ENCODE results near the gene OPA3. TPM values are rescaled to one million over a fixed set of nuclear protein-coding genes. Genes with fewer than 3 reads are reported as not detected.
"Not testable (repeated sequence)": the region's sequence is repeated elsewhere in the genome, so short reads cannot be mapped to it uniquely, and the experiment has no call there.

The OPA3 gene
- polyA plus RNA-seq, 1 donor from 2014 or later = 6.0 TPM

DNA sequence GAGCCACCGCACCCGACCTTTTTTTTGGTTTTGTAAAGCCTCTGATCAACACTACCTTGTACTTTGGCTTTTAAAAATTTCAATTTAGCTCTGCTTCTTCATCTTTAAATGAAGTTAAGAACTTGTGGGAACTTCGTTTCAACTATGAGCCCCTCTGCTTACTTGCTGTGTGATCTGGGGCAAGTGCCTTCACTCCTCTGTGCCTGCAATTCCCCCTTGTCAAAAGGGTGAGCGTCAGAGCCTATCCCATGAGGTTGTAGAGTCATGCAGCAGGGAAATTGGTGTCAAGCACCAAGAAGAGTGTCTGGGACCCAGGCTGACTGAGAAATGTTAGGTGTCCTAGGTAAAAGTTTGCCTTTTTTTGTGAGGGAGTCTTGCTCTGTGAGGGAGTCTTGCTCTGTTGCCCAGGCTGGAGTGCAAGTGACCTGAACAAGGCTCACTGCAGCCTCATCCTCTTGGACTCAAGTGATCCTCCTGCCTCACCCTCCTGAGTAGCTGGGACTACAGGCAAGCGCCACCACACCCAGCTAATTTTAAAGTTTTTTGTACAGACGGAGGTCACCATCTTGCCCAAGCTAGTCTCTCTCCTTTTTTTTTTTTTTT, 71.6 kb downstream of the OPA3 start:
- Histone ChIP-seq H3K9ac (ENCODE audit: low read length) (no peak overlapping the region), H3K9me2 (ENCODE audit: insufficient read depth, low read length) (no peaks in the 10 kb centered on the region), H4K20me1 (ENCODE audit: insufficient read depth) (no peaks in the 10 kb centered on the region), H3K9me3 (ENCODE audit: low read length) (no peaks in the 10 kb centered on the region), H2AFZ (ENCODE audit: low read depth, low read length) (no peak overlapping the region), H3K79me2 (replicated peaks; ENCODE audit: insufficient read depth, low read length) (no peaks in the 10 kb centered on the region), H3K27me3 (ENCODE audit: insufficient read depth, low read depth, low read length) (no peaks in the 10 kb centered on the region), H3K27ac (ENCODE audit: low read length) (no peak overlapping the region), H3K4me3 (ENCODE audit: low read length) (no peak overlapping the region), H3K36me3 (ENCODE audit: insufficient read depth, low read length) (no peaks in the 10 kb centered on the region), H3F3A (ENCODE audit: insufficient read depth, low read length, poor library complexity, severe bottlenecking) (no peaks in the 10 kb centered on the region), H3K4me2 (ENCODE audit: low read length) (no peak overlapping the region)
- no peak for TF ChIP-seq EZH2 (IDR thresholded peaks at IDR 0.05; ENCODE audit: borderline replicate concordance, insufficient read depth, low read length, poor library complexity, severe bottlenecking)
- TF ChIP-seq TAF1 (IDR thresholded peaks at IDR 0.05; ENCODE audit: low read depth) = no peak
- TF ChIP-seq RAD21 (conservative IDR thresholded peaks at IDR 0.05) = no peak
- no peak for TF ChIP-seq SMC3 (conservative IDR thresholded peaks at IDR 0.05; ENCODE audit: poor library complexity)
- TF ChIP-seq, protein P1, sequence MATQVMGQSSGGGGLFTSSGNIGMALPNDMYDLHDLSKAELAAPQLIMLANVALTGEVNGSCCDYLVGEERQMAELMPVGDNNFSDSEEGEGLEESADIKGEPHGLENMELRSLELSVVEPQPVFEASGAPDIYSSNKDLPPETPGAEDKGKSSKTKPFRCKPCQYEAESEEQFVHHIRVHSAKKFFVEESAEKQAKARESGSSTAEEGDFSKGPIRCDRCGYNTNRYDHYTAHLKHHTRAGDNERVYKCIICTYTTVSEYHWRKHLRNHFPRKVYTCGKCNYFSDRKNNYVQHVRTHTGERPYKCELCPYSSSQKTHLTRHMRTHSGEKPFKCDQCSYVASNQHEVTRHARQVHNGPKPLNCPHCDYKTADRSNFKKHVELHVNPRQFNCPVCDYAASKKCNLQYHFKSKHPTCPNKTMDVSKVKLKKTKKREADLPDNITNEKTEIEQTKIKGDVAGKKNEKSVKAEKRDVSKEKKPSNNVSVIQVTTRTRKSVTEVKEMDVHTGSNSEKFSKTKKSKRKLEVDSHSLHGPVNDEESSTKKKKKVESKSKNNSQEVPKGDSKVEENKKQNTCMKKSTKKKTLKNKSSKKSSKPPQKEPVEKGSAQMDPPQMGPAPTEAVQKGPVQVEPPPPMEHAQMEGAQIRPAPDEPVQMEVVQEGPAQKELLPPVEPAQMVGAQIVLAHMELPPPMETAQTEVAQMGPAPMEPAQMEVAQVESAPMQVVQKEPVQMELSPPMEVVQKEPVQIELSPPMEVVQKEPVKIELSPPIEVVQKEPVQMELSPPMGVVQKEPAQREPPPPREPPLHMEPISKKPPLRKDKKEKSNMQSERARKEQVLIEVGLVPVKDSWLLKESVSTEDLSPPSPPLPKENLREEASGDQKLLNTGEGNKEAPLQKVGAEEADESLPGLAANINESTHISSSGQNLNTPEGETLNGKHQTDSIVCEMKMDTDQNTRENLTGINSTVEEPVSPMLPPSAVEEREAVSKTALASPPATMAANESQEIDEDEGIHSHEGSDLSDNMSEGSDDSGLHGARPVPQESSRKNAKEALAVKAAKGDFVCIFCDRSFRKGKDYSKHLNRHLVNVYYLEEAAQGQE (IDR thresholded peaks at IDR 0.05; ENCODE audit: borderline replicate concordance) = no peak

DNA sequence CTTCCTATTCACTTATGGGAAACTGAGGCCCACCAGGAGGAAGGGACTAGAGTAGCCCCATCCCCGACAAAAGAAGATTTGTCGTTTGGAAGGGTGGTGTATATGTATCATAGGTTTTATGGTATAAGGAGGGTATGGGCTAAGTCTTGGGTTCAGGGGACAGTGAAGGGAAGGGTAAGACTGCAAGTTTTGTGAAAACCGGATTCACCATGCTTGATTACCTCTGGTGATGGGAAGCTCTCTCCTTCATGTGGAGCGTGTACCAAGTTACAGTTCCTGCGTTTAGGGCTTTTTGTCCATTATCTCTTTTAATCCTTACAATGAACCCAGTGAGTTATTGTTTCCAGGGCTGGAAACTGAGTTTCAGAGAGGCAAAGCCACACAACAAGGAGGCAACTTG, 73.5 kb downstream of the OPA3 start:
- H3K9me3 ChIP-seq (ENCODE audit: low read length) = no peaks in the 10 kb centered on the region
- H4K20me1 ChIP-seq (ENCODE audit: insufficient read depth) = no peaks in the 10 kb centered on the region
- H3K4me2 ChIP-seq (ENCODE audit: low read length) = no peak overlapping the region
- H3K4me3 ChIP-seq (ENCODE audit: low read length) = no peak overlapping the region
- H3K79me2 ChIP-seq (replicated peaks; ENCODE audit: insufficient read depth, low read length) = no peaks in the 10 kb centered on the region
- no peaks in the 10 kb centered on the region for H3F3A ChIP-seq (ENCODE audit: insufficient read depth, low read length, poor library complexity, severe bottlenecking)
- H3K9me2 ChIP-seq (ENCODE audit: insufficient read depth, low read length) = no peaks in the 10 kb centered on the region
- no peak overlapping the region for H3K27ac ChIP-seq (ENCODE audit: low read length)
- H3K36me3 ChIP-seq (ENCODE audit: insufficient read depth, low read length) = no peaks in the 10 kb centered on the region
- H2AFZ ChIP-seq (ENCODE audit: low read depth, low read length) = no peak overlapping the region
- no peaks in the 10 kb centered on the region for H3K27me3 ChIP-seq (ENCODE audit: insufficient read depth, low read depth, low read length)
- H3K9ac ChIP-seq (ENCODE audit: low read length) = no peak overlapping the region
- TF ChIP-seq MXI1 (conservative IDR thresholded peaks at IDR 0.05; ENCODE audit: poor library complexity, severe bottlenecking) (no peak), EZH2 (IDR thresholded peaks at IDR 0.05; ENCODE audit: borderline replicate concordance, insufficient read depth, low read length, poor library complexity, severe bottlenecking) (no peak), SMC3 (conservative IDR thresholded peaks at IDR 0.05; ENCODE audit: poor library complexity) (no peak), RAD21 (conservative IDR thresholded peaks at IDR 0.05) (no peak), POLR2AphosphoS5 (IDR thresholded peaks at IDR 0.05) (no peak), TAF1 (IDR thresholded peaks at IDR 0.05; ENCODE audit: low read depth) (no peak), EP300 (conservative IDR thresholded peaks at IDR 0.05; ENCODE audit: poor library complexity, severe bottlenecking) (no peak)
- TF ChIP-seq, protein P2, sequence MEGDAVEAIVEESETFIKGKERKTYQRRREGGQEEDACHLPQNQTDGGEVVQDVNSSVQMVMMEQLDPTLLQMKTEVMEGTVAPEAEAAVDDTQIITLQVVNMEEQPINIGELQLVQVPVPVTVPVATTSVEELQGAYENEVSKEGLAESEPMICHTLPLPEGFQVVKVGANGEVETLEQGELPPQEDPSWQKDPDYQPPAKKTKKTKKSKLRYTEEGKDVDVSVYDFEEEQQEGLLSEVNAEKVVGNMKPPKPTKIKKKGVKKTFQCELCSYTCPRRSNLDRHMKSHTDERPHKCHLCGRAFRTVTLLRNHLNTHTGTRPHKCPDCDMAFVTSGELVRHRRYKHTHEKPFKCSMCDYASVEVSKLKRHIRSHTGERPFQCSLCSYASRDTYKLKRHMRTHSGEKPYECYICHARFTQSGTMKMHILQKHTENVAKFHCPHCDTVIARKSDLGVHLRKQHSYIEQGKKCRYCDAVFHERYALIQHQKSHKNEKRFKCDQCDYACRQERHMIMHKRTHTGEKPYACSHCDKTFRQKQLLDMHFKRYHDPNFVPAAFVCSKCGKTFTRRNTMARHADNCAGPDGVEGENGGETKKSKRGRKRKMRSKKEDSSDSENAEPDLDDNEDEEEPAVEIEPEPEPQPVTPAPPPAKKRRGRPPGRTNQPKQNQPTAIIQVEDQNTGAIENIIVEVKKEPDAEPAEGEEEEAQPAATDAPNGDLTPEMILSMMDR (IDR thresholded peaks at IDR 0.05; ENCODE audit: poor library complexity, severe bottlenecking) = no peak
- TF ChIP-seq, protein P1 (IDR thresholded peaks at IDR 0.05; ENCODE audit: borderline replicate concordance) = no peak

DNA sequence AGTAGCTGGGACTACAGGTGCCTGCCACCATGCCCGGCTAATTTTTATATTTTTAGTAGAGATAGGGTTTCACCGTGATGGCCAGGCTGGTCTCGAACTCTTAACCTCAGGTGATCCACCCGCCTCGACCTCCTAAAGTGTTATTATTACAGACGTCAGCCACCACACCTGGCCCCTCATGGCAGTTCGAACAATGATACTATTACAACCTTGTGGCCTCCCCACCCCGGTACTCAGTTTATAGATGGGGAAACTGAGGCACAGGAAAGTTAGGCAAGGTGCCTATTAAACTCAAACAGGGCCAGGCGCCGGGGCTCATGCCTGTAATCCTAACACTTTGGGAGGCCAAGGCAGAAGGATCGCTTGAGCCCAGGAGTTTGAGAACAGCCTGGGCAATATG, 74.2 kb downstream of the OPA3 start:
- not testable (repeated sequence) for H4K20me1 ChIP-seq (ENCODE audit: insufficient read depth); H3K4me2 ChIP-seq (ENCODE audit: low read length); H3K9me2 ChIP-seq (ENCODE audit: insufficient read depth, low read length); H3K4me3 ChIP-seq (ENCODE audit: low read length); H3K9ac ChIP-seq (ENCODE audit: low read length); H3F3A ChIP-seq (ENCODE audit: insufficient read depth, low read length, poor library complexity, severe bottlenecking); H3K27ac ChIP-seq (ENCODE audit: low read length); H2AFZ ChIP-seq (ENCODE audit: low read depth, low read length); H3K36me3 ChIP-seq (ENCODE audit: insufficient read depth, low read length); H3K79me2 ChIP-seq (replicated peaks; ENCODE audit: insufficient read depth, low read length); H3K9me3 ChIP-seq (ENCODE audit: low read length); H3K27me3 ChIP-seq (ENCODE audit: insufficient read depth, low read depth, low read length)

Measured in neural cell (in vitro differentiated cells).